Fibroblast of the aortic adventitia (primary cell): ENCODE results near the gene VIPR2. TPM values are rescaled to one million over a fixed set of nuclear protein-coding genes. Genes with fewer than 3 reads are reported as not detected.
"Not testable (repeated sequence)": the region's sequence is repeated elsewhere in the genome, so short reads cannot be mapped to it uniquely, and the experiment has no call there.

ENCODE experiments used
- DNase-seq: peaks from one replicate; pipeline ENCODE4 v3.0.0-alpha.2; 2010; ENCODE audit warnings: low read depth
- H3K4me3 ChIP-seq: 2 replicates; pipeline ENCODE4 v1.5.1; 2011; ENCODE audit warnings: low read depth, mild to moderate bottlenecking, control low read depth, low read length, moderate library complexity
- CTCF ChIP-seq: IDR thresholded peaks from 2 replicates; pipeline ENCODE4 v1.5.1; 2011; ENCODE audit warnings: mild to moderate bottlenecking, low read length, control low read depth, inconsistent platforms; ENCODE audit not compliant: insufficient read depth
- total RNA-seq: library from RNA; depleted of rRNA; stranded (reverse); fragments of >200 nt; gene quantifications from 2 replicates; pipeline ENCODE4 v1.2.3, GENCODE V29; 2012; ENCODE audit warnings: low replicate concordance

The VIPR2 gene
- total RNA-seq, 1 donor, result not detected

GRCh38 chr7:159126311-159127260 is 18.1 kb downstream of the VIPR2 start:
- no peak overlapping the region for H3K4me3 ChIP-seq
- TF ChIP-seq CTCF, result no peak
- no peak for DNase-seq

- no peak for DNase-seq
- TF ChIP-seq CTCF, result no peak
- H3K4me3 ChIP-seq, result no peak overlapping the region
These were observed 18.8 kb downstream of the VIPR2 start for GRCh38 chr7:159125955-159126270.

GRCh38 chr7:159125104-159125954 is 19.3 kb downstream of the VIPR2 start:
- no peak for DNase-seq
- TF ChIP-seq CTCF, result no peak
- H3K4me3 ChIP-seq, result no peak overlapping the region

- H3K4me3 ChIP-seq, result not testable (repeated sequence)
These were observed 20.9 kb downstream of the VIPR2 start for GRCh38 chr7:159123793-159124192.

GRCh38 chr7:159123294-159123693 is 21.4 kb downstream of the VIPR2 start:
- not testable (repeated sequence) for DNase-seq, H3K4me3 ChIP-seq

More at GRCh38 chr7:159123793-159124192, 20.9 kb downstream of the VIPR2 start:
- DNase-seq, result not testable (repeated sequence)

GRCh38 chr7:159122276-159122675 is 22.4 kb downstream of the VIPR2 start:
- DNase-seq, result no peak
- no peak overlapping the region for H3K4me3 ChIP-seq
- no peak for TF ChIP-seq CTCF

GRCh38 chr7:159121476-159121875 is 23.2 kb downstream of the VIPR2 start:
- no peak overlapping the region for H3K4me3 ChIP-seq
- DNase-seq, result no peak
- no peak for TF ChIP-seq CTCF
